H1 (cell line): ENCODE data around the gene ENDOG. TPM values are rescaled to one million over a fixed set of nuclear protein-coding genes. Genes with fewer than 3 reads are reported as not detected.

Experiments
- CTCF ChIA-PET: fragments of 300-600 bp; sonication (Branson Sonifier 250); formaldehyde crosslinking; loops from one replicate; lab custom pipeline; 2021; ENCODE audit not compliant: partially characterized antibody; lab: Charles Lee
- POLR2A ChIA-PET: fragments of 300-600 bp; sonication (Branson Sonifier 250); formaldehyde crosslinking; loops from one replicate; lab custom pipeline; 2021; ENCODE audit warnings: inconsistent platforms; ENCODE audit not compliant: partially characterized antibody; lab: Charles Lee
- DNase-seq, 2 experiments: peaks; one replicate each; pipeline versions ENCODE4 v3.0.0 to v3.0.0-alpha.2; 2010 to 2022; ENCODE audit warnings: low spot score in 2 of 2, low read depth in 1 of 2, mixed read lengths in 1 of 2
- FAIRE-seq: peaks from 2 replicates; lab custom pipeline; 2011; peaks lifted over from hg19 to GRCh38; lab: Jason Lieb, UNC
- H2AFZ ChIP-seq: 2 replicates; pipeline ENCODE4 v1.8.1; 2012; ENCODE audit warnings: low read length, inconsistent platforms
- H2AK5ac ChIP-seq: 2 replicates; pipeline ENCODE4 v1.6.1; 2013; ENCODE audit warnings: low read depth, low read length
- H2BK120ac ChIP-seq: replicated peaks from 2 replicates; pipeline ENCODE3; 2013; ENCODE audit warnings: low read depth, low read length, inconsistent platforms
- H2BK12ac ChIP-seq: 2 replicates; pipeline ENCODE4 v1.6.1; 2013; ENCODE audit warnings: low read depth, low read length
- H2BK15ac ChIP-seq: 2 replicates; pipeline ENCODE4 v1.6.1; 2013; ENCODE audit warnings: low read length
- H2BK20ac ChIP-seq: 2 replicates; pipeline ENCODE4 v1.6.1; 2013; ENCODE audit warnings: low read length
- H2BK5ac ChIP-seq: 2 replicates; pipeline ENCODE4 v1.6.1; 2013; ENCODE audit warnings: low read depth, low read length
- H3K14ac ChIP-seq: 2 replicates; pipeline ENCODE4 v1.6.1; 2013; ENCODE audit warnings: inconsistent platforms; ENCODE audit not compliant: insufficient read length
- H3K18ac ChIP-seq: 2 replicates; pipeline ENCODE4 v1.6.1; 2013; ENCODE audit warnings: low read length; ENCODE audit errors: extremely low read depth
- H3K23ac ChIP-seq: 2 replicates; pipeline ENCODE4 v1.6.1; 2013; ENCODE audit warnings: inconsistent platforms; ENCODE audit not compliant: insufficient read length
- H3K23me2 ChIP-seq: 2 replicates; pipeline ENCODE4 v1.6.1; 2013; ENCODE audit warnings: low read depth, low read length
- H3K27ac ChIP-seq: 2 replicates; pipeline ENCODE4 v1.6.1; 2011; ENCODE audit warnings: low read depth, low read length, inconsistent platforms
- H3K27me3 ChIP-seq, 4 experiments: replicated peaks in 1 of 4; 1 replicate in 1 of 4; 2 replicates in 3 of 4; pipeline versions ENCODE4 v1.6.1 to v1.8.1; 2011 to 2013; ENCODE audit warnings: low read length in 3 of 4, mild to moderate bottlenecking in 3 of 4, inconsistent platforms in 2 of 4, mixed read lengths in 2 of 4, moderate library complexity in 1 of 4; ENCODE audit not compliant: control insufficient read depth in 3 of 4, insufficient read depth in 3 of 4; ENCODE audit errors: extremely low read depth in 1 of 4
- H3K36me3 ChIP-seq, 4 experiments: 2 replicates each; pipeline versions ENCODE4 v1.6.1 to v1.8.1; 2011 to 2013; ENCODE audit warnings: mild to moderate bottlenecking in 4 of 4, low read length in 3 of 4, moderate library complexity in 2 of 4, control low read depth in 1 of 4, inconsistent platforms in 1 of 4; ENCODE audit not compliant: insufficient read depth in 4 of 4, control insufficient read depth in 2 of 4
- H3K4ac ChIP-seq: replicated peaks from 2 replicates; pipeline ENCODE3; 2013; ENCODE audit warnings: low read length, low read depth, mixed read lengths, inconsistent platforms; ENCODE audit not compliant: insufficient read length
- H3K4me1 ChIP-seq, 4 experiments: replicated peaks in 1 of 4; 1 replicate in 1 of 4; 2 replicates in 3 of 4; pipeline versions ENCODE4 v1.6.1 to v1.8.1; 2011 to 2013; ENCODE audit warnings: low read length in 3 of 4, inconsistent platforms in 2 of 4, mixed read lengths in 1 of 4; ENCODE audit not compliant: insufficient read depth in 4 of 4, control insufficient read depth in 3 of 4
- H3K4me2 ChIP-seq, 2 experiments: 2 replicates each; pipeline versions ENCODE4 v1.6.1 to v1.8.1; 2011 to 2013; ENCODE audit warnings: low read depth in 2 of 2, low read length in 2 of 2, control low read depth in 1 of 2, inconsistent platforms in 1 of 2, mild to moderate bottlenecking in 1 of 2; ENCODE audit not compliant: insufficient read depth in 1 of 2
- H3K4me3 ChIP-seq, 4 experiments: fragments of 200-600, 300-600 bp in 1 of 4; sonication (generic), shearing (Covaris generic), sonication (Bioruptor Twin) in 1 of 4; 2 replicates each; pipeline versions ENCODE4 v1.5.1 to v1.8.1; 2011 to 2016; ENCODE audit warnings: low read length in 4 of 4, low read depth in 3 of 4, control low read depth in 2 of 4, inconsistent platforms in 2 of 4, mild to moderate bottlenecking in 2 of 4, mixed read lengths in 1 of 4, moderate library complexity in 1 of 4; ENCODE audit not compliant: insufficient read depth in 2 of 4; ENCODE audit errors: extremely low read depth in 1 of 4
- H3K56ac ChIP-seq: replicated peaks from 2 replicates; pipeline ENCODE3; 2013; ENCODE audit warnings: low read depth, mild to moderate bottlenecking, mixed read lengths, low read length, inconsistent platforms; ENCODE audit not compliant: insufficient read length
- H3K79me1 ChIP-seq: 2 replicates; pipeline ENCODE4 v1.6.1; 2013; ENCODE audit warnings: low read depth, low read length, control low read depth
- H3K79me2 ChIP-seq, 2 experiments: 2 replicates each; pipeline versions ENCODE4 v1.6.1 to v1.8.1; 2012 to 2013; ENCODE audit warnings: low read length in 2 of 2, mild to moderate bottlenecking in 2 of 2, inconsistent platforms in 1 of 2; ENCODE audit not compliant: insufficient read depth in 2 of 2, control insufficient read depth in 1 of 2
- H3K9ac ChIP-seq, 4 experiments: replicated peaks in 1 of 4; 1 replicate in 1 of 4; 2 replicates in 3 of 4; pipeline versions ENCODE4 v1.6.1 to v1.8.1; 2011 to 2013; ENCODE audit warnings: low read depth in 3 of 4, low read length in 3 of 4, control low read depth in 2 of 4, mild to moderate bottlenecking in 2 of 4, moderate library complexity in 2 of 4, inconsistent platforms in 1 of 4; ENCODE audit errors: extremely low read depth in 1 of 4
- H3K9me3 ChIP-seq, 2 experiments: 2 replicates each; pipeline versions ENCODE4 v1.6.1 to v1.8.1; 2012 to 2013; ENCODE audit warnings: mild to moderate bottlenecking in 2 of 2, moderate library complexity in 2 of 2, control low read depth in 1 of 2, inconsistent platforms in 1 of 2, low read depth in 1 of 2, low read length in 1 of 2, mixed read lengths in 1 of 2; ENCODE audit not compliant: insufficient read depth in 2 of 2
- H4K20me1 ChIP-seq, 2 experiments: replicated peaks in 1 of 2; 2 replicates each; pipeline versions ENCODE3 to v1.8.1; 2011 to 2013; ENCODE audit warnings: inconsistent platforms in 2 of 2, low read length in 2 of 2, mild to moderate bottlenecking in 1 of 2; ENCODE audit not compliant: insufficient read depth in 2 of 2, control insufficient read depth in 1 of 2
- H4K5ac ChIP-seq: 2 replicates; pipeline ENCODE4 v1.6.1; 2013; ENCODE audit warnings: low read length, low read depth, mixed read lengths, inconsistent platforms; ENCODE audit not compliant: insufficient read length
- H4K8ac ChIP-seq: 2 replicates; pipeline ENCODE4 v1.8.0; 2013; ENCODE audit warnings: mild to moderate bottlenecking, moderate library complexity, low read length, inconsistent platforms; ENCODE audit not compliant: insufficient read depth; ENCODE audit errors: extremely low read depth
- H4K91ac ChIP-seq: replicated peaks from 2 replicates; pipeline ENCODE3; 2013; ENCODE audit warnings: low read length, mixed read lengths, inconsistent platforms; ENCODE audit not compliant: insufficient read length
- BCL11A ChIP-seq, 2 experiments: IDR thresholded peaks; one replicate each; pipeline ENCODE4 v1.6.1; 2011; ENCODE audit warnings: low read depth in 2 of 2, low read length in 2 of 2, mild to moderate bottlenecking in 2 of 2
- CHD1 ChIP-seq: IDR thresholded peaks from 2 replicates; pipeline ENCODE4 v1.6.1; 2012; ENCODE audit warnings: low read depth, low read length, improper control_type of control experiment
- GTF2F1 ChIP-seq: IDR thresholded peaks from 2 replicates; pipeline ENCODE4 v1.6.1; 2012; ENCODE audit warnings: low read depth, low read length, improper control_type of control experiment, borderline replicate concordance
- HDAC6 ChIP-seq: IDR thresholded peaks from one replicate; pipeline ENCODE4 v1.7.1; 2012; ENCODE audit warnings: low read depth, mild to moderate bottlenecking, inconsistent platforms, low read length, moderate library complexity
- KDM4A ChIP-seq: IDR thresholded peaks from one replicate; pipeline ENCODE4 v1.7.1; 2012; ENCODE audit warnings: low read depth, mild to moderate bottlenecking, moderate library complexity, low read length, inconsistent platforms; ENCODE audit not compliant: severe bottlenecking
- NANOG ChIP-seq: IDR thresholded peaks from 2 replicates; pipeline ENCODE4 v1.6.1; 2011; ENCODE audit warnings: low read length, low read depth, mild to moderate bottlenecking, inconsistent platforms; ENCODE audit not compliant: insufficient read depth, poor library complexity, severe bottlenecking
- POLR2A ChIP-seq, 2 experiments: IDR thresholded peaks; 1 replicate in 1 of 2; 2 replicates in 1 of 2; pipeline ENCODE4 v1.6.1; 2011; ENCODE audit warnings: low read depth in 2 of 2, low read length in 2 of 2, mild to moderate bottlenecking in 2 of 2; ENCODE audit errors: control extremely low read depth in 1 of 2
- RXRA ChIP-seq: IDR thresholded peaks from 2 replicates; pipeline ENCODE4 v1.6.1; 2011; ENCODE audit warnings: low read depth, mild to moderate bottlenecking, low read length, moderate library complexity; ENCODE audit not compliant: insufficient read depth
- SAP30 ChIP-seq: fragments of 300-600 bp; sonication (generic); IDR thresholded peaks from 2 replicates; pipeline ENCODE4 v1.7.1; 2012; ENCODE audit warnings: low read length, moderate library complexity, mild to moderate bottlenecking, inconsistent platforms; ENCODE audit not compliant: insufficient read depth, insufficient replicate concordance
- SP2 ChIP-seq: IDR thresholded peaks from 2 replicates; pipeline ENCODE4 v1.6.1; 2012; ENCODE audit warnings: mild to moderate bottlenecking, low read length, inconsistent platforms
- SRF ChIP-seq: IDR thresholded peaks from 2 replicates; pipeline ENCODE4 v1.6.1; 2011; ENCODE audit warnings: mild to moderate bottlenecking, low read depth, low read length, moderate library complexity
- SUZ12 ChIP-seq: fragments of 200-600 bp; sonication (generic); IDR thresholded peaks from 2 replicates; pipeline ENCODE4 v1.6.1; 2012; ENCODE audit warnings: mild to moderate bottlenecking, inconsistent platforms, low read length, moderate library complexity, mixed read lengths
- TAF7 ChIP-seq: optimal IDR thresholded peaks from 2 replicates; pipeline ENCODE3; 2011; ENCODE audit warnings: low read depth, mild to moderate bottlenecking, inconsistent platforms, low read length, moderate library complexity, borderline replicate concordance
- WGBS, 2 experiments: shearing (Covaris generic) in 1 of 2; methylation state at CpG; one replicate each; pipeline versions ENCODE4 v1.1.6 to v1.1.7; 2013 to 2015; ENCODE audit warnings: low lambda C conversion rate in 2 of 2, mixed read lengths in 2 of 2, inconsistent platforms in 1 of 2, low coverage in 1 of 2, missing lambda C conversion rate in 1 of 2; ENCODE audit not compliant: insufficient replicate concordance in 2 of 2, insufficient coverage in 1 of 2, insufficient read length in 1 of 2; ENCODE audit errors: extremely low coverage in 1 of 2, missing lambda C conversion rate in 1 of 2; 5-methylcytosine and 5-hydroxymethylcytosine counted together
- polyA plus RNA-seq, 7 experiments: library from polyadenylated mRNA; depleted of rRNA in 3 of 7; stranded (reverse) in 5 of 7; unstranded in 2 of 7; fragments of >200 nt in 5 of 7; fragments of 200-250 nt in 2 of 7; gene quantifications; 1 replicate in 5 of 7; 2 replicates in 1 of 7; 4 replicates in 1 of 7; pipeline versions ENCODE4 v1.2.1 to v1.2.3, GENCODE V29; 2011 to 2013; ENCODE audit warnings: missing spikeins in 2 of 7, mixed read lengths in 2 of 7
- total RNA-seq: library from RNA; stranded (reverse); fragmentation: NEBNext Ultra II Directional; extraction: Animal tissue kit (Norgen Biotek cat#: 25700); gene quantifications from 2 replicates; pipeline ENCODE4 v1.2.1, GENCODE V29; 2021
- TF ChIP-seq, protein P1 (sequence below): IDR thresholded peaks from 2 replicates; pipeline ENCODE4 v1.6.1; 2012; ENCODE audit warnings: inconsistent platforms

ENDOG gene
- total and polyA plus RNA-seq, 2 of the 8 experiments (the other 6 are each of a cell fraction or from before 2014, with no cell fraction given) = 17.5 to 23.4 TPM

DNA sequence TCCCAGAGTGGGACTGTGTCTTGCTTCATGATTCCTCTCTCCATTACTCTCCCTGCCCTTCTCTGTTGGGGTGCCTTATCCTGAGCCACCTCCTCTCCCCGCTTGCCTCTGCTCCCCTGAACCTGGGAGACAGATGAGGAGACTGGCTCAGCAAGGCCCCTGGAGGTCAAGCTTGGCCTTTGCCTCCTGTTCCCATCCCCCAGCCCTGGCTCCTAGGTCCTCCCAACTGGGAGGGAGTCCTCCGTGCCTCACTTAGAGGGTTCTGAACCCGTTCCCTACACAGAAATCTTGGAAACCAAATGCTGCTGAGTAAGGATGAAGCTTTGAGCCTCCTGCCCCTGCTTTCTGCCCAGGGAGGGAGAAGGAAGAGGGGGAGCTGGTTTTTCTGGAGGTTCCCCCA lies 9.8 kb upstream of the ENDOG start:
- no peak overlapping the region for H2BK15ac ChIP-seq
- no peak for FAIRE-seq
- no peak overlapping the region for H2AFZ ChIP-seq
- DNase-seq = no peak
- no peak overlapping the region for H3K14ac ChIP-seq
- H2BK120ac ChIP-seq = no peak overlapping the region
- H3K36me3 ChIP-seq = peaks cover 2 to 13% (median 9%) of the 10 kb centered on the region in 4 experiments; a peak in 6 of 8 replicates
- CTCF ChIA-PET = interaction anchor here (0.6 to 2.5 kb wide), 7 partner anchors 9 to 501 kb away, joined by 3 to 11 read pairs (median 5); partner anchors contain the start of gene ENDOG
- H3K4me2 ChIP-seq = no peak overlapping the region
- no peaks in the 10 kb centered on the region for H3K79me1 ChIP-seq
- no peak overlapping the region for H4K5ac ChIP-seq
- no peak overlapping the region for H3K4me3 ChIP-seq
- no peak overlapping the region for H3K23ac ChIP-seq
- 89% methylated on average over 3 of the region's 3 CpGs; no CpG with 5 or more reads in 1 of the 2 experiments for WGBS, 2 experiments
- no peak overlapping the region for H2BK12ac ChIP-seq
- H2AK5ac ChIP-seq = no peak overlapping the region
- H2BK20ac ChIP-seq = no peak overlapping the region
- H3K9me3 ChIP-seq = no peaks in the 10 kb centered on the region
- H3K4me1 ChIP-seq = no peaks in the 10 kb centered on the region
- H3K27ac ChIP-seq = no peak overlapping the region
- no peaks in the 10 kb centered on the region for H3K27me3 ChIP-seq
- no peak overlapping the region for H2BK5ac ChIP-seq
- H4K8ac ChIP-seq = no peak overlapping the region
- no peak overlapping the region for H3K9ac ChIP-seq
- no peak overlapping the region for H3K56ac ChIP-seq
- H3K18ac ChIP-seq = no peak overlapping the region
- POLR2A ChIA-PET = interaction anchor here (0.9 to 4.6 kb wide), 3 partner anchors 11 to 197 kb away, joined by 3 to 37 read pairs (median 3); partner anchors contain the start of gene ENDOG
- H4K91ac ChIP-seq = no peak overlapping the region
- H3K23me2 ChIP-seq = no peaks in the 10 kb centered on the region
- no peaks in the 10 kb centered on the region for H3K79me2 ChIP-seq
- peaks cover 0 to 4% of the 10 kb centered on the region in 2 experiments for H4K20me1 ChIP-seq
- H3K4ac ChIP-seq = no peak overlapping the region
- no peak for TF ChIP-seq POLR2A (IDR thresholded peaks at IDR 0.05; ENCODE audit: control extremely low read depth in 1 of 2, low read depth in 2 of 2, low read length in 2 of 2)
- TF ChIP-seq GTF2F1 = no peak
- no peak for TF ChIP-seq CHD1
- no peak for TF ChIP-seq HDAC6
- TF ChIP-seq SP2 = no peak
- TF ChIP-seq SRF = no peak
- TF ChIP-seq KDM4A = no peak
- no peak for TF ChIP-seq RXRA
- no peak for TF ChIP-seq TAF7
- TF ChIP-seq SUZ12 = no peak
- TF ChIP-seq NANOG = no peak
- no peak for TF ChIP-seq SAP30
- TF ChIP-seq BCL11A (IDR thresholded peaks at IDR 0.05; ENCODE audit: low read depth in 2 of 2, low read length in 2 of 2) = no peak
- TF ChIP-seq, protein P1, sequence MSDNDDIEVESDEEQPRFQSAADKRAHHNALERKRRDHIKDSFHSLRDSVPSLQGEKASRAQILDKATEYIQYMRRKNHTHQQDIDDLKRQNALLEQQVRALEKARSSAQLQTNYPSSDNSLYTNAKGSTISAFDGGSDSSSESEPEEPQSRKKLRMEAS = no peak
